ENCODE data around the gene FBN2. TPM values are rescaled to one million over a fixed set of nuclear protein-coding genes. Genes with fewer than 3 reads are reported as not detected.
A peak's percentile ranks its signal among the peaks of the same experiment; 100 is the strongest.

FBN2 gene
- total and polyA plus RNA-seq, 2 of the 4 experiments (the other 2 are of a cell fraction) = 26.7 to 69.0 TPM

- no peak overlapping the region for H3K9ac ChIP-seq (ENCODE audit: low read depth, low read length)
- CTCF ChIA-PET = no interaction called here
- no peak overlapping the region for H2BK5ac ChIP-seq (ENCODE audit: low read depth, low read length, poor library complexity, severe bottlenecking)
- H3K56ac ChIP-seq (ENCODE audit: extremely low read depth, insufficient read depth, low read length) = no peak overlapping the region
- no peaks in the 10 kb centered on the region for H3K9me3 ChIP-seq (ENCODE audit: control insufficient read depth, insufficient read depth, low read length)
- H3K4ac ChIP-seq (ENCODE audit: low read depth, low read length) = no peak overlapping the region
- no peaks in the 10 kb centered on the region for H3K4me1 ChIP-seq (ENCODE audit: control insufficient read depth, insufficient read depth, low read length)
- H2BK120ac ChIP-seq (ENCODE audit: low read depth, low read length) = no peak overlapping the region
- no peak overlapping the region for H4K5ac ChIP-seq (ENCODE audit: low read depth, low read length)
- DNase-seq = no peak
- peaks cover 5% of the 10 kb centered on the region; the same call in 1 of the 2 replicates for H3K9me1 ChIP-seq (ENCODE audit: insufficient read depth, low read length)
- ATAC-seq (ENCODE audit: low read depth) = no peak
- H2AK9ac ChIP-seq (replicated peaks; ENCODE audit: low read depth, low read length, poor library complexity) = no peak overlapping the region
- H4K91ac ChIP-seq (ENCODE audit: insufficient read depth, low read depth, low read length) = no peak overlapping the region
- H3K79me1 ChIP-seq (ENCODE audit: low read depth in 1 of 2, low read length in 2 of 2) = no peaks in the 10 kb centered on the region; a peak in 1 of 4 replicates
- no peak overlapping the region for H3K18ac ChIP-seq (ENCODE audit: low read depth, low read length)
- no CpG with 5 or more reads among the region's 3 CpGs for WGBS, 2 experiments (ENCODE audit: extremely low coverage in 2 of 2, insufficient read length in 1 of 2)
- H2BK15ac ChIP-seq (ENCODE audit: low read depth, low read length) = no peak overlapping the region
- POLR2A ChIA-PET (ENCODE audit: unreplicated experiment) = interaction anchor here (0.6 kb wide), 1 partner anchor 109 kb away, joined by 3 read pairs; no protein-coding TSS in a partner anchor
- no TSS peak for BruUV-seq (replicated peaks)
- in situ Hi-C loops (cut with MboI; ENCODE audit: low sequenced_read_pairs) = no loop called here
- no peak overlapping the region for H2AK5ac ChIP-seq (ENCODE audit: low read depth, low read length)
- H4K8ac ChIP-seq (ENCODE audit: low read depth in 2 of 2, low read length in 2 of 2) = no peak overlapping the region
- H2AFZ ChIP-seq (replicated peaks; ENCODE audit: low read length, poor library complexity) = no peak overlapping the region
- no peak overlapping the region for H3K27ac ChIP-seq (ENCODE audit: insufficient read depth, low read length)
- H3K14ac ChIP-seq (replicated peaks; ENCODE audit: low read depth, low read length) = no peak overlapping the region
- no peak overlapping the region for H3K23ac ChIP-seq (ENCODE audit: low read depth, low read length)
- H3K27me3 ChIP-seq (ENCODE audit: control insufficient read depth, insufficient read depth, low read length) = no peaks in the 10 kb centered on the region
- no peak overlapping the region for H2BK20ac ChIP-seq (ENCODE audit: low read depth, low read length)
- H3K4me3 ChIP-seq (ENCODE audit: insufficient read depth, low read depth, low read length) = no peak overlapping the region
- TF ChIP-seq SMC3 (IDR thresholded peaks at IDR 0.05; ENCODE audit: low read depth, low read length) (no peak), MAFK (IDR thresholded peaks at IDR 0.05; ENCODE audit: low read depth, low read length) (peak; percentile 89), MXI1 (IDR thresholded peaks at IDR 0.05; ENCODE audit: borderline replicate concordance, low read depth, low read length) (no peak), USF2 (IDR thresholded peaks at IDR 0.05; ENCODE audit: low read depth, low read length) (no peak)
- intact Hi-C loops (cut with micrococcal nuclease) = no loop called here
- H3K4me2 ChIP-seq (ENCODE audit: low read depth, low read length) = no peak overlapping the region
- no peaks in the 10 kb centered on the region; the same call in 1 of the 2 replicates for H4K20me1 ChIP-seq (ENCODE audit: insufficient read depth, low read length)
- peaks cover 35% of the 10 kb centered on the region for H3K36me3 ChIP-seq (ENCODE audit: control insufficient read depth, insufficient read depth, low read length)
- dilution Hi-C loops (cut with HindIII; ENCODE audit: low sequenced_read_pairs, unreplicated experiment) = no loop called here
Measured at GRCh38 chr5:128329386-128329939, 208.6 kb downstream of the FBN2 start.
